Frontal cortex (tissue), 4 donors: ENCODE data around the gene SLC35G1. TPM values are rescaled to one million over a fixed set of nuclear protein-coding genes. Genes with fewer than 3 reads are reported as not detected.

Experiments used
- DNase-seq, 2 donors: peaks; one replicate each; pipeline ENCODE4 v3.0.0; 2012; ENCODE audit warnings: low spot score in 2 of 2
- FAIRE-seq: peaks from 2 replicates; lab custom pipeline; 2012; peaks lifted over from hg19 to GRCh38; lab: Jason Lieb, UNC
- total RNA-seq: library from RNA; depleted of rRNA; stranded (reverse); fragments of >200 nt; gene quantifications from one replicate; pipeline ENCODE4 v1.2.3, GENCODE V29; 2014
- donor health status: control.
- donor health status: control.
- donor health status: control.

SLC35G1 gene
- total RNA-seq, 1 donor from 2014 or later = 5.7 TPM

DNA sequence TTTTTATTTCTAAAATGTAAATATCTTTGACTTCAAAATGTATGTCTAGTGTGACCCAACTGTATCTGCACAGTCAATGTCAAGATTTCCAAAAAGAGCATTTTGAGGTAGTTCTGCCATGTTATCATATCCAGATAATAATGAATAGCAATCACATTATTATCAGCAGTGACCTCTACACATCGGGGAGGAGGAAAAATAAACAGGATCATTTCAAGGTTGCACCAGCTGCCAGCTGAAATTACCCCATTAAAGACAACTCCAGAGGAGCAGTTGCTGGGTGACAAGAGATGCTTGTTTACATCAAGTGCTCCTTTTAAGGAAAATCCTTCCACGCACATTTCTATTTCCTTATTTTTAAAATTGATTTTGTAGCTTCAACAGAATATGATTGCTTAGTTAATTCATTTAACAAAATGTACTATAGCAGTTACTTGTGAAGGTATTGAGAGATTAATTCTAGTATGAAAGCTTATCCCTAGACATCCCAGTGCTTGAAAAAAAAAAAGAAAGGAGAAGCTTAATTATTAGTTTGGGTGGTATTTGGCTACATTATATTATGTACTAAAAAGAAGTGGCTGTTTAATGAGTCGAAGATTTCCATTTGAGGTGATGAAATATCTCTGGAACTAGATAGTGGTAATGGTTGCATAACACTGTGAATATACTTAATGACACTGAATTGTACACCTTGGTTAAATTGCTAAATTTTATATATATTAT lies 19.3 kb upstream of the SLC35G1 start:
- FAIRE-seq = no peak
- no peak for DNase-seq

DNA sequence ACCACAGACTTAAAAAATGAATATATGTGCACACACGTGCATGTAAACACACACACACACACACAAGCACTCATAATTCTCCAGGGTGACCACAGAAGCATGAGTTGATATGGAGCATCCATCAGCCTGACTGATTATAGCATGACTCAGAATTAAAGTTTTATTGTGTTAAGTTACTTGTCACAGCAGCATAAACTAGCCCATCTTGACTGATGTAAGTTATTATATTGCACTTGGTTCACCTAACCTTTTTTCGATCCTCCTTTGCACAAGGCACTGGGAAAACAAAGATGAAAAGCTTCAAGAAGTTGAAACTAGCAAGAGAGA lies 18.8 kb upstream of the SLC35G1 start:
- FAIRE-seq (no peak), DNase-seq (no peak)

DNA sequence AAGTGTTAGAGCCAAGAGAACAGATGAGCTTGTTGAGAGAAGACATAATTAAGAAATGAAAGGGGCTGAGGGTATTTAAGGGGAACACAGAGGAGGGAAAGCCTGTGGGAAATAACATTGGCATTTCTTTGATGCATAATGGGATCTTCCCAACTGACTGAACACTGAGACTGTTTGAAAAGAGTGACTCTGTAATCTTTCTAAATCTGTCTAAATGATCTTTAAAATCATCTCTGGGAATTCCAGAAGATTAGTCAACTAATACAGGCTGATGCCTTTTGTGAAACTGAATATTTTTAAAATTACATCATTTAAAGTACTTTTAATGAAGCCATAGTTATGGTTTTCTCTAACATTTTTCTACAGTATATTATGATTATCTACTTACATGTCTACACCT lies 17.4 kb upstream of the SLC35G1 start:
- no peak for DNase-seq
- FAIRE-seq = no peak

DNA sequence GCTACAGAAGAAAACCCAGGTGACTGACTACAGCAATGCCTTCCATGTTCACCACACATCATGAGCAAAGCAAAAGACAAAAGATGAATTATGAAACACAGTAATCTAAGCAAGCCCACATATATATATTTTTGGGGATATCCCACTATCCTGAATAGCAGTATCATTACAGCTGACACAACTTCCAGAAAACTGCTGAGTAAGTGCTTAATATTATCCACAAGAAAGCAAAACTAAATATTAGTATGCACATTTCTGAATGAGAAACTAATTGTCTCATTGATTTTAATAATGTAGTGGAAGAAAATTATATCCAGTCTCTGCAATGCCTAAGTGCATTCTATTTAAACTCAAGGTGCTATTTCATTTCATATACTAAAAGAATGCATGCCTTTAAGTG lies 14.5 kb upstream of the SLC35G1 start:
- no peak for DNase-seq
- no peak for FAIRE-seq

DNA sequence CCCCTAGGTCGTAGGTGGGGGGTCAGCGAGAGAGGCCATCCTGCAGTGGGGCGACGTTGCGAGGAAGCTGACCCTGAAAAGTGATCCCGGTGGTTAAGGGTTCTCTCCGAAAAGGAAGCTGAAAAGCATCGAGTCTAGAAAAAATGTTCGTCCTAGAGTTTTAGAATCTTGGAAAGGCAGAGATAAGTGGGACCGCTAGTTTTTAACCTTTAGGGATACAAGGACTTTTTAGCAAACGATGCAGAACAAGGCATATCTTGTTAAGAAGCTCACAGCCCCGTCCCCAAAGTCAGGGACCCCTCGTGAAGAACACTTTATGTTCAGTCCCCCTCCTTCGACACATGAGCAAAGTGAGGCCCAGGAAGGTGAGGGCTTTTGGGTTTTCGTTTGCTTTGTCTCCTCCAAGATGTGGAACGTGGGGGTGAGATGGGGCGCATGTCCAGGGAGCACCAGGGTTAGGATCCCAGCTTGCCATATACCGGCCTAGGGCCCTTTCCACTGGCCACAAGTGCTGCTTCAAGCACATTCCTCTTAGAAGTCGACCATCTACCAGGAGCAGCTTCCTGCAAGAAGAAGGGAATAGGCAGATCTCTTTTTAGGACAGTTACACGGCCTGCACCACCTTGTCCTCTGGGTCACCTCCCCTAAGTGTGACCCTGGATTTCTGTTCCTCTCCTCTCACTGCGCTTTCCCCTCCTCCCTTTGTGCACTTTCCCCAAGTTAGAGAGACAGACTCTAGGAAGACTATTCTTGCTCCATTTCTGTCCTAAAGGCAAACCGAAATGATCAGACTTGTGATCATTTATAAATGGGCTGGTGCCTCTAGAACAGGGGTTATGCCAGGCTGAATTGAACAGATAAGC lies 969 bp downstream of the SLC35G1 start:
- no peak for FAIRE-seq
- no peak for DNase-seq

DNA sequence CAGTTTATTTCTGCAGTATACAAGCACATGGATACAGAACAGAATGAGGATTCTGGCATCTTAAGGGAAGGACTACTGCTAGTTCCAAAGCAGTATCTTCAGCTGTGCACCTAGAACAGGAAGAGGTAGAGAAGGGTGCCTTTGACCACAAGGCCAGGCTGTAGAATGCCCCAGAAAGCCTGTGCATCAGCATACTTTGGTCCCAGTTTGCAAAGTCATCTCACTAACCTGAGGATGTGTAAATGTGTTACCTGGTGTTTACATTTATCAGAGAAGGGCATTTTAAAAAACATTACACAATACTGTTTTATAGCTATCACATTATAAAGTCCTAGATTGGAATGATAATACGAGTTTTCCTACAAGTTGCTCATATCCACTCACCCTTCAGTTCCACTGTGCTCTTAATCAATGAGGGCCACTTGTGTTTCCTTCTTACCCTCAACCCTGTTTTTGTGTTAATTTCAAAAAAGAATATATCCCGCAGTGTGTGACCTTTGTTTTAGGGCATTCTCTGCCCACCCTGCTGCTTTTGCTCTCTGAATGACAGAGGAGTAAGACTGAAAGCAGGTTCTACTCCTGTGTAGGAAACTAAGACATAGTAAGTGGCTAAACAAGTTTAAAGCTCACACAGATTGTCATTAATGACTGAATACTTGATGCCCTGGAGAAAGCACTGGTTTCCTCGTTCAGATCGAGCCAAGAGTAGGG lies 3.4 kb downstream of the SLC35G1 start:
- FAIRE-seq = no peak
- no peak for DNase-seq

DNA sequence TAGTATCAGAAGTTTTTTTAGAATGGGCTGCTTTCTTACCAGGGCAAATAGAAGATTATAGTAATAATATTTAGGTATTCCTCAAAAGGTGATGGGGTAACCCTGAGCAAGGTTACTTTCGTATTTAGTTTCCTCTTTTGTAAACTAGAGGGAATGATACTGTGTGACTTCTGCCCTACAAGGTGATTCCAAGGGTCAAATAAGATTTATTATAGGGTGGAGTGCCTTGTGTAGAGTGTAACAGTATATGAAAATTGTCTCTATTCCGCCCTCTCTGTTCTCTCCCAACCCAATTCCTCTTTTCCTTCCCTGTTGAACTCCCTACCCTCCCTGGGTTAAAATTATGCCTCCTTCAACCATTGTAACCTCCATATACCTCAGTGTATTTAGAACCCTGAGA lies 5.3 kb downstream of the SLC35G1 start:
- no peak for DNase-seq
- FAIRE-seq = no peak

DNA sequence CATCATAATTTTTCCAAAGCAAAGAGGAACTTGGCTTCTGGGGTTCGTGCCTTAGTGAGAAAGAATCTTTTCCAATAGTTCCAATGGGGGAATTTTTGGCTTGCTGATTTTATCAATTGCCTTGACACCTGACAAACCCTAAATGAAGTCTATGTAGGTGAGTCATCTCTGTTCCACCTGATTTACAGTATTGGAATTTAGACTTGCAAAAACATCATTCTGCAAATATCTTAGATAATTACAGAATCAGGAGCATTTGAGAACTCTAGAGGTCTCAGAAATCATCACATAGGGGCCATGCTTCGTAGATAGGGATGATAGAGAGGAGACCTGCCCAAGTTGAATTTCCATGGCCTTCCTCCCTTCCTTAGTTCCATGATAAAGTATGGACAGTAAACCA lies 9.3 kb downstream of the SLC35G1 start:
- FAIRE-seq (no peak), DNase-seq (no peak)

DNA sequence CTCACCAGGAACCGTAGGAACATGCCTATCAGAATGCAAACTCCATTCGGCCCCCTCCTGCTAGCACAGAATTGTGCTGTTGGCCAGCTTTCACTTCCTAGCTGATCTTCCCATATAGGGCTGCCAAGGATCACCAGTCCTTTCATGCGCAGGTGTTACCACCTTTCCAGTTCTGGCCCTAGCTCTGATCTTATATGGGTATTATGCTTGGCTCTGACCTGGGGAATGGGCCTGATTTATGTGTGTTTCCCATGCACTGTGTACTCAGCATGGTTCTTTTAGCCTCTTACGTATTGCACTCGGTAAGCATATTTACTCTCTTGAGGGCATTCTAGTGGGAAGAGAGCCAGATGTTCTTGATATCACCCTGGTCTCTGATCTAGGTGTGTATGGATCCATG lies 11.1 kb downstream of the SLC35G1 start:
- FAIRE-seq (no peak), DNase-seq (no peak)

DNA sequence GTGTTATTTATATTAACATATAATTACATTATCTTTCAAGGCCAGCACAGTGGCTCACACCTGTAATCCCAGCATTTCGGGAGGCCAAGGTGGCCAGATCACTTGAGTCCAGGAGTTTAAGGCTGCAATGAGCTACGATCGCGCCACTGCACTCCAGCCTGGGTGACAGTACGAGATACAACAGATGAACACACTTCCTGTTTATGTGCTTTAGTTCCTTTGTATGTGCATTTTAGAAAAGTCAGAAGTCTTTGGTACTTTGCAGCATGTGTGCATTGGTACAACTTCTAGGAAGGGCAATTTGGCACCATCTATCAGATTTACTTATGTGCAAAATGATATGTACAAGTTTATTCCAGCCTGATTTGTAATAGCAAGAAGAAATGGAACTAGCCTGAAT lies 13.3 kb downstream of the SLC35G1 start:
- FAIRE-seq = no peak
- no peak for DNase-seq

DNA sequence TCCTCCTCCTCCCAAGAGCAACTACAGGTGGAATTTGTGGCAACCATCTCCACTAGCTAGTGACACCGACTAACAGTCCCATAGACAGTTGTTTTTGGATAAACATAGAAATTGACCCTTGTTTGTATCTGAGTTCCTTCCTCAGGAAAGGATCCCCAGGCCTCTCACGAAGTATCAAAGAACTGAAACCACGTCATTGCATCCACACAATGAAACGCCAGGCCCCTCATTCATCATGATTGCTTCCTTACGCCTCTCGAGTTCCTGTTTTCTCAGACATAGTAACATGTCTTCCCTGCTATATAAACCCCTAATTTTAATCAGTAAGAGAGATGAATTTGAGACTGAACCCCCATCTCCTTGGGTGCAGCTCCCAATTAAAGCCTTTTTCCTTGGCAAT lies 18.1 kb downstream of the SLC35G1 start:
- FAIRE-seq = no peak

DNA sequence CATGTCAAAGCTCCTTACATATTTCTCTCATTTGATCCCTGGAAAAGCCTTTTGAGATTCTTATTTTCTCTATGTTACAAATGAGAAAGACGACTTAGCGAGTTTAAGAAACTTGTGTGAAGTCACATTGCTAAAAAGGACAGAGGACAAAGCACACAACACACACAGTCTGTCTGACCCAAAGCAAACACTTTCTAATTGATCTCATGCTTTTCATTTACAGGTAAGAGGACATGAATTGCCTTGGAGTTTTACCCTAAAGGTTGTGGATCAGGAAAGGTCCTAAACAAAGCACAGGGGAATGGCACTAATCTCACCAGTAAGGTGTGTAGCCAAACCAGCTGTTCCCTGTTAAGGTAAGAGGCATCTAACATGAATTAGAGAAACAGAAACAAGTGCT lies 18.7 kb downstream of the SLC35G1 start:
- FAIRE-seq (no peak), DNase-seq (no peak)

More for the DNA sequence above, 18.1 kb downstream of the SLC35G1 start:
- no peak for DNase-seq

DNA sequence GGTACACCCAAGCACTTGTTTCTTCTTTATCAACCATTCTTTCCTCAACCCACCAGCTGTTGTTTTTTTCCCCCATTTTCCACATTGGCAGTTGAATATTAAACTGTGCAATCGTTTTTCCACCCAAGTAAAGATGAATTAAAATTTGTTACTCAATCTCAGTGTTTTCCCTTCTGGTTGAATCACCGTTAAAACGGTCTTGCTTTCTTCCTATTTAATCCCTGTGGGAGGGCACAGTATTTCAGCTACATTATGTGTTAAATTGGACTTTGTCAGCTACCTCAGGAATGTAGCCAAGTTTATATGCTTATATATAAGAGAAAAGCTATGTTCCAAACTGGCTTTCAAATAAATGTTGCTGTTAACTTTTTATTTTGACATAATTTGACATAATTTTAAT lies 19.9 kb downstream of the SLC35G1 start:
- FAIRE-seq (no peak), DNase-seq (no peak)

DNA sequence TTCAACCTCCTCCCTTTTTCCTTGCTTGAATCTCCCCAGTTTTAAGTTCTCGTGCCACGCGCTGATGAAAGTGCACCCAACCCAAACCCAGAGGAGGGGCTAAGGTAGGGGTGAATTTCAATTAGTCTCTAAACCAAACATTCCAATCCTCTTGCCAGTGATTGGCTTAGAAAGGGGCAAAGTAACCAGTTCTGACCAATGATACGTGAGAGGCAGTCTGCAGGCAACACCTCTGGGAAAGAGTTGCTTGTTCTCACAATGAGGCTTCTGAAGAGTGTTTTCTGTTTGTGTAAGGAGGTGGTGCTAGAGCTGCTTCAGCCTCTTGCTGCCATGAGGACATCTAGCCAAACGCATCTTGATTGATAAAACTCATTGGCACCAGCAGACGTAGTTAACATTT lies 21.8 kb downstream of the SLC35G1 start:
- no peak for DNase-seq
- no peak for FAIRE-seq

DNA sequence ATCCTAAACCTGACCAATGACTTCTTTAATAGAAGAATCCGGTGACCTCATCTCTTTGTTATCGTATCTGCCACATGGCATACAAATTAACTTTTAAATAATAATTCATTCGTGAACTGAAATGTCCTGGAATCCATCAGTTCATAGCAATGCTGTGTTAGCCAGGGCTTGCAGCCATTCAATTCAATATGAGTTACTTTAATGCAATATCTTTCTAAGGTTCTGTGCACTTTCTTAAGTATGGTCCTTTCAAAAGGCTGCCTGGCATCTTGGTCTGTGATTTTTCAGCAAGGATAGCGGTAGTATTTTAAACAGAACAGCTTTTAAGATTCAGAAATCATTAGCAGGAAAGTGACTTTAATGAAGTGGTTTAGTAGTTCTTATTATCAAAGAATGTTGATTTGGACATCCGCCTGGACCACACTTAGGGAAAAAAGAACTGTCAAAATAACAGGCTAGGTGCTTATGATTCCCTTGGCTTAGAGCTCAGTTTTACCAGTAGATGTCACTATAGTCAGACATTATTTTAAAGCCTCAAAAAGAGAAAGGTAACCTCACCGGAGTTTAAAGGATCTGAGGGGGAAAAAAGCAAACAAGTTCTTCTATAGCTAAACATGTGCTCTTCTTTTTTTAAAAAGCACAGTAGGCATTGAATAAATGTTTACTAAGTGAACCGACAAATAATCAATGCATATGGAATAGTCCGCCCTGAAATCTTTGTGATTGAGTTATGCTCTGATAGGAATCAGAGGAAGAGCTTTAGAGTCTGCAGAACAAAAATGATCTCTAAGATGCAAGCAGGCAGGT lies 22.7 kb downstream of the SLC35G1 start:
- DNase-seq (no peak), FAIRE-seq (no peak)

DNA sequence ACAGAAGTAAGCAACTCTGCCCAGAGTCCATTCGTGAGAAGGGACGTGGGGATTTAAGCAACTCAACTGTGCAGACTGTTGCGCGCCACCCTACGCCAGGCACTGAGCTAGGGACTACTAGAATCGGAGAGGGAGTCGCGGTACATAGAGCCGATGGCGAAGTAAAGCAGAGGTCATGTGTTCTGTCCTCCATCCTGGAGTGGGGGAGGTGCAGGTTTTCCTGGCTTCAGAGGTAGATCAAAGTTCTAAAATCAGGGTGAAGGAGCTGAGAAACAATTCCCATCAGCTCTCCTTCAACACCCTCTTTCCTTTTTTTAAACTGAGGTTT lies 23.2 kb downstream of the SLC35G1 start:
- DNase-seq (no peak), FAIRE-seq (no peak)

DNA sequence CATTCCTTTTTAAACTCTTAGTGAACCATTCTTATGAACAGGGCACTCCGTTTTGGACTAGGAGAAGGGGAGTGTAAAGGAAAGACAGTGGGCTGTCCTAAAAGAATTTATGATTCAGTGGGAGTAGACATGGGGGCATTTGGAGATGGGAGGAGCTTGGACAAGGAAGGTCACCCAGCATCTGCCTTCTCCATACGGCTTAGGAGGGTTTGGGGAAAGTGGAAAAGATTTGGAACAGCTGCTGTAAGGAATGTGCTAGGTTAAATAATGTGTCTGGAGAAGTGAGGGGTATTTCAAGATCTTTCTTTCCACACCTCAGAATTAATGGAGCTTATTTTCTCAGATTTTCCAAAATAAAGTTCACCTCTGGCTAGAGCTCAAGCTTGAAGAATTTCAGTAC lies 24.0 kb downstream of the SLC35G1 start:
- DNase-seq (no peak), FAIRE-seq (no peak)

DNA sequence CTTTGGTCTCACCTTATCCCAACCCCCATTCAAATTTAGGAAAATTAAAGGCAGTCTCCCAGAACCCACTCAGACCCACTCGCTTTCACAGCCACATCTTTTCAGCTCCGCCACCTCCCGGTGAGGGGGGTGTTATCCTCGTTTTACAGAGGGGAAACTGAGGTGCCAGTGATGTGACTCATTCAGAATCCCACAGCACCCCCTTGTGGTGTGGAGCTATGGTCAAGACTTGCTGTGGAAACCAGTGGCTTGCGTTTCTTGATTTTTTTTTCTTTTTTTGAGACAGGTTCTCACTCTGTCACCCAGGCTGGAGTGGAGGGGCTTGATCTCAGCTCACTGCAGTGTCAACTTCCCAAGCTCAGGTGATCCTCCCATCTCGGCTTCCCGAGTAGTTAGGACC lies 27.6 kb downstream of the SLC35G1 start:
- no peak for DNase-seq
- FAIRE-seq = no peak

DNA sequence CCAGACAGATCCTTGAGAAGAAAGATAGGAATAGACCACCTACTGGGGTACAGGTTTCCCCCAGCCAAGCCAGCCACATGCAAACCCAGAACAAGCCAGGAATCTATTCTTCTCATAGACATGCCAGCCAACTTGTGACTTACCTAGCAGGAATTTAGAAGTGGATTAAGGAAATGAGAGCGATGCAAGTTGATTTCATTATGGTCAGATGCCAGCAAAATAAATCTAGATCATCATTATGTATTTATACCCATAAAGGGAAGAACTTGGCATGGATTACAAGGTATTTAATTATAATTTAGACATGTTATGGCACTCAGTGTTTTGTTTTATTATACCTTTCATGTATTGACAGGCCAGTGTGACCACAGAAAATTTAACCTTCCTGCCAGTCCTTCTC lies 32.8 kb downstream of the SLC35G1 start:
- FAIRE-seq = no peak
- DNase-seq = no peak

DNA sequence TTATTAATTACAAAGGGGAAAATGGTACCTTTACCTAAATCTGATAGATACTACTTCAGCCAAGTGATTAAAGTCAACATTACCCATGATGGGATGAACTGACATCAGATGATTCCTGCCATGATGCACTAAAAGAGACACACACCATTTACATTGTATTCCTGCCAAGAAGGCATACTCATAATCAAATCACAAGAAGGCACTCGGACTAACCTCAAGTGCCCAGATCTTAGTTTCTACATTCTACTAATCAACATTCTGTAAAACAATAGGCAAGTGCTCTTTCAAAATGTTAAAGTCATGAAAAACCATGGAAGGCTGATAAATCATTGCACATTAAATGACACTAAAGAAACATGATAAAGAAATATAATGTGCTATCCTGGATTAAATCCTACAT lies 44.4 kb downstream of the SLC35G1 start:
- FAIRE-seq = no peak
- DNase-seq = no peak
